Activated T-cell treated with anti-CD3 and anti-CD28 coated beads, Interleukin-2, amount 50 U/mL, for 4 hours (primary cell): ENCODE results near the gene CDON. TPM values are rescaled to one million over a fixed set of nuclear protein-coding genes. Genes with fewer than 3 reads are reported as not detected.

Experiments used
- ATAC-seq, 2 donors: fragments of 200-7000 bp; cut with Tn5 transposase; one replicate each; pipeline ENCODE4 v1.10.0; 2021
- DNase-seq: peaks from one replicate; pipeline ENCODE4 v3.0.0-alpha.2; 2020
- H3K27me3 Mint-ChIP-seq: one replicate; pipeline ENCODE4 v1.8.0; 2021; ENCODE audit warnings: low read depth, mixed read lengths
- H3K36me3 Mint-ChIP-seq: one replicate; pipeline ENCODE4 v1.8.0; 2022; ENCODE audit warnings: mixed read lengths; ENCODE audit not compliant: insufficient read depth
- H3K4me1 Mint-ChIP-seq: one replicate; pipeline ENCODE4 v1.8.0; 2021; ENCODE audit warnings: low read depth, mixed read lengths
- H3K4me3 Mint-ChIP-seq: one replicate; pipeline ENCODE4 v1.8.0; 2021; ENCODE audit warnings: mild to moderate bottlenecking, moderate library complexity, mixed read lengths
- H3K9me3 Mint-ChIP-seq: one replicate; pipeline ENCODE4 v1.8.0; 2021; ENCODE audit warnings: mixed read lengths
- total RNA-seq, 3 donors: library from RNA; stranded (reverse); gene quantifications; one replicate each; pipeline ENCODE4 v1.2.1, GENCODE V29; 2021

CDON gene
- total RNA-seq, 3 donors from 2014 or later = 3.3 to 5.1 (median 3.9) TPM

GRCh38 chr11:126072801-126073594 lies 10.3 kb upstream of the CDON start:
- Mint-ChIP-seq H3K9me3 (no peaks in the 10 kb centered on the region), H3K27me3 (peaks cover 10% of the 10 kb centered on the region), H3K36me3 (no peaks in the 10 kb centered on the region), H3K4me1 (no peaks in the 10 kb centered on the region), H3K4me3 (no peak overlapping the region)
- DNase-seq = no peak
- ATAC-seq = no peak

DNA sequence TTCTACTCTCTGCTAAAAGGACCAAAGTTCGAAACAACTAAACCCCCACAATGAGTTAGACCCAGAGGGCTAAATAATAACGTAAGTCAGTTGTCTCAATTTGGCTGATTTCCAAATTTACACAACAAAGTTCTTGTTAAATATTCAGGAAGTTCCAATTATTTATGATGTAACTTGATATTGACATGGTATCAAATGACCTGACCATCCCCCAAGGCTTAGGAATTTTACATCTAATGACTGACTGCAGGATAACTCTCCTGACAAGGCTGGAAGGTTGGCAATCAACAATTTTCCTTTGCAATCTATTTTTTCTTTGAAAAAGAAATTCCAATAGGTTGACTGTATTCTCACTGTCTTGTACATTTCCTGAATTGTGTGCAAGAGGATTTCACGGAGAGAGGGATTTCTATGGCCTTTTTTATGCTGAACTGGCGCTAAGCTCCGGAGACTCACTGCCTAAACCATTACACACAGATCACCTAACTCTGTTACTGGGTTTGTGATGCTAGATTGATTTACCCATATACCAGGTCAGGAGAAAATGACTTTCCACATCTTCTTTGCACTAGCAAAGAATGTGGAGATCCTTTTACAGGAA lies 9.6 kb upstream of the CDON start:
- no peaks in the 10 kb centered on the region for H3K4me1 Mint-ChIP-seq
- H3K9me3 Mint-ChIP-seq = no peaks in the 10 kb centered on the region
- ATAC-seq (no peak), DNase-seq (no peak)
- no peak overlapping the region for H3K4me3 Mint-ChIP-seq
- H3K36me3 Mint-ChIP-seq = no peaks in the 10 kb centered on the region
- H3K27me3 Mint-ChIP-seq = peaks cover 10% of the 10 kb centered on the region

GRCh38 chr11:126063507-126063852 lies 814 bp upstream of the CDON start:
- no peak for ATAC-seq
- H3K27me3 Mint-ChIP-seq = peaks cover 14% of the 10 kb centered on the region

DNA sequence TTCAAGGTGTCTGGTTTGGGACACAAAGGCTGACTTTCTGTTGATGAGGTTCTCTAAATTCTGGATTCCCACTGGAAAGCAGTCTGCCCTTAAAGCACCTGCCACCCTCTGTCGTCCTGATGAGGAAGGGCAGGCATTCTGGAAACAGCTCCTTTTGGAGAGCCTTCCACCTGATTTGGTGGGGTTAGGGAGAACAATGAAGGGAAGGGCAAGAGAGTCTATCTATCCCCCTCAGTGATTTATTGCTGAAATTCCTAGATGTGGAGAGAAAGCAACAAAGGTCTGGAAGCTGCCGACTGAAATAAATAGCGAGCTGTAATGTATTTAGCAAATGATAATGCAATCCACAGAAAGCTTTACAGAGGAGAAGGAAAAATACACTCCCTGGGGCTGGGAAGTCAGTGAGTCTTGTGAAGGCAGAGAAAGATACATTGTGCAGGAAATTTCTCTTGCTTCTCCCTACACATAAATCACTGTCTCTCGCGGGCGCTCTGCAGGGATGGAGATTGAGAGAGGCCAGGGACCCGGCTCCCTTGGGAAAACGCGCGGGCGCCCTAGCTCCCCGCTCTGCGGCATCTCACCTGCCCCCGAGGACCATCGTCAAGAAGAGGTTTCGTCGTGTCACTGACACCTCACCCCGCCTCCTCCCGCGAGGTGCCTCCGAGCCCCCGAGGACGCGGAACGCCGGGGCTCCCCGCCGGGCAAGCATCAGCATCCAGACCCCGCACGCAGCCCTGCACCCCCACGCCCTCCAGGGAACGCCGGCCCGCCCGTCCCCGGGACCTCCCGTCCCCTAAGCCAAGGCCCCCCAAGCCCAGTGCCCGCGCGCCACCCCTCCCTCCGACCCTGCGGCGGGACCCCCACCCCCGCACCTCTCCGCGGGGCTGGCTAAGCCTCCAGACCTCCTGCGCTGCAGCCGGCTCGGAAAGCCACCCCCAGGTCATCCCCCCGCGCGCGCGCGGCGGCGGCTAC lies 673 bp downstream of the CDON start:
- H3K9me3 Mint-ChIP-seq = no peaks in the 10 kb centered on the region
- no peaks in the 10 kb centered on the region for H3K36me3 Mint-ChIP-seq
- DNase-seq (peak; percentile 24), ATAC-seq (peak; percentile 8 to 12)
- H3K4me1 Mint-ChIP-seq = peaks cover 6% of the 10 kb centered on the region
- H3K27me3 Mint-ChIP-seq = peaks cover 11% of the 10 kb centered on the region
- H3K4me3 Mint-ChIP-seq = peak overlapping the region; percentile 73

More at GRCh38 chr11:126063507-126063852, 814 bp upstream of the CDON start:
- DNase-seq = no peak
- H3K9me3 Mint-ChIP-seq = no peaks in the 10 kb centered on the region
- peaks cover 6% of the 10 kb centered on the region for H3K4me1 Mint-ChIP-seq
- H3K36me3 Mint-ChIP-seq = no peaks in the 10 kb centered on the region
- peak overlapping the region; percentile 84 for H3K4me3 Mint-ChIP-seq

GRCh38 chr11:126060757-126061171 lies 1.9 kb downstream of the CDON start:
- DNase-seq = no peak
- no peaks in the 10 kb centered on the region for H3K9me3 Mint-ChIP-seq
- peaks cover 6% of the 10 kb centered on the region for H3K4me1 Mint-ChIP-seq
- H3K4me3 Mint-ChIP-seq = no peak overlapping the region
- H3K27me3 Mint-ChIP-seq = peaks cover 11% of the 10 kb centered on the region
- ATAC-seq = no peak
- no peaks in the 10 kb centered on the region for H3K36me3 Mint-ChIP-seq

DNA sequence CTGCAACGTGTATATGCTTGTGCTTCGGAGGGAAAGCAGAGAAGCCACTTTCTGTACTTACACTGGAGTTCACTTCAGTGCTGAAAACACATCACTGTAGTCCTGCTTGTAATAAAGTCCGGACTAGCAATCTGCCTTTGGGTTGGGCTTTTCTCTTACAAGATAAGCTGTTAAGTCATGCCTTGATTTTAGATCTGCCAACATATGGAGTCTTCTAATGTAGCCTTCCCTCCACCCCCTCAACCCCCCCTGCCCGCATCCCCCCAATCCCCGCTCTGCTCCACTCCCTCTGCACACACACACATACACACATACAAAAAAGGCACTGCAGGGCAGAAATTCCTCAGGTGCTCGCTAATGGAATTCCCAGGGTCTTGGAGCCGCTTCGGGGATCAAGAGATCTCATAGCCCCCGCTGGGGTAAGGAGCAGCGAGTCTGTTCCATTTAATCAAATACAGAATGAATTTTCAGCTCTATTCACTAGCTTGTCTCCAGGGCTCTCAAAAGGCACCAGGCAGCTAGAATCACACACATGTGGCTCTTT lies 3.4 kb downstream of the CDON start:
- H3K27me3 Mint-ChIP-seq = peaks cover 11% of the 10 kb centered on the region

GRCh38 chr11:126058105-126058874 lies 4.4 kb downstream of the CDON start:
- H3K4me1 Mint-ChIP-seq = peaks cover 6% of the 10 kb centered on the region
- ATAC-seq = no peak
- no peaks in the 10 kb centered on the region for H3K36me3 Mint-ChIP-seq
- no peaks in the 10 kb centered on the region for H3K9me3 Mint-ChIP-seq
- no peak overlapping the region for H3K4me3 Mint-ChIP-seq
- peaks cover 11% of the 10 kb centered on the region for H3K27me3 Mint-ChIP-seq
- DNase-seq = no peak

More for the DNA sequence above, 3.4 kb downstream of the CDON start:
- no peaks in the 10 kb centered on the region for H3K36me3 Mint-ChIP-seq
- no peaks in the 10 kb centered on the region for H3K9me3 Mint-ChIP-seq
- no peak overlapping the region for H3K4me3 Mint-ChIP-seq
- DNase-seq = no peak
- H3K4me1 Mint-ChIP-seq = peaks cover 6% of the 10 kb centered on the region
- ATAC-seq = no peak

DNA sequence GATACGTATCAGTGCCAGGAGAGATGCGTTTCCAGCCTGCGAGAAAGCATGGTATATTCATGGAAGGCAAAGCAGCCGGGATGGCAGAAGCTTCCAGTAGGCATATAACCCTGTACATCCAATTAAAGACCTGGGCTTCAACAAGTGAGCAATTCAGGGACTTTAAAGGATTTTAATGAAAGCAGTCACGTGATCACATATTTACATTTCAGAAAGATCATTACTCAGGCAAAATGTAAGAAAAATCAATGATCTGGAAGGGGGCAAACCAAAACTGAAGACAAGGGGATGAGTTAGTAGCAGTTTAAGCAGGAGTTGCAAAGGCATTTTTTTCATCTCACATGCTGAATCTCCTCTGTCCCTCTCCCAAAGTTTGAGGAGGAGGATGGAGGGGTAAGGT lies 7.8 kb downstream of the CDON start:
- no peak for ATAC-seq
- Mint-ChIP-seq H3K9me3 (no peaks in the 10 kb centered on the region), H3K27me3 (no peaks in the 10 kb centered on the region), H3K4me3 (no peak overlapping the region), H3K4me1 (peaks cover under 1% of the 10 kb centered on the region), H3K36me3 (no peaks in the 10 kb centered on the region)
- no peak for DNase-seq

- no peak for ATAC-seq
Measured at GRCh38 chr11:126054408-126054807, 8.3 kb downstream of the CDON start.

GRCh38 chr11:126053415-126054286 lies 9.0 kb downstream of the CDON start:
- Mint-ChIP-seq H3K4me1 (peaks cover 4% of the 10 kb centered on the region), H3K27me3 (no peaks in the 10 kb centered on the region), H3K9me3 (no peaks in the 10 kb centered on the region), H3K4me3 (no peak overlapping the region), H3K36me3 (no peaks in the 10 kb centered on the region)
- ATAC-seq (no peak), DNase-seq (no peak)

More at GRCh38 chr11:126054408-126054807, 8.3 kb downstream of the CDON start:
- H3K36me3 Mint-ChIP-seq = no peaks in the 10 kb centered on the region
- peaks cover 4% of the 10 kb centered on the region for H3K4me1 Mint-ChIP-seq
- H3K27me3 Mint-ChIP-seq = no peaks in the 10 kb centered on the region
- DNase-seq = no peak
- H3K9me3 Mint-ChIP-seq = no peaks in the 10 kb centered on the region
- H3K4me3 Mint-ChIP-seq = no peak overlapping the region

DNA sequence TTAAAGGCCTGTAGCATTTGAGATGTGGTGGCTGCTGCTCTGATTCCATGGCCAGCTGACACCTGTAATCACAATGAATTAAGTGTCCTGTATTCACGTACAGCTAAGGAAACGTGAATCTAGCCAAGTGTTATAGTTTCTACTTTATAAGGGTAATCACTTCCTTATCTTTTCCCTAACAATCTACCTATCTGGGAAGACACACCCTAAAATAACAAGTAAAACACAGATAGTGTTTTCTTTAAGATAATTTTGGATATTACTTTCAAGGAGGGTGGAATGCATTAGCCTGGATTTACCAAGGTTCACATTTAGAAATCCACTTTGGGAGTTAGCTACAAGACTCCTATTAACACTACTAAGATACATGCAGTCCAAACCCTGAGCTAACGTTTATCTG lies 11.5 kb downstream of the CDON start:
- H3K36me3 Mint-ChIP-seq = no peaks in the 10 kb centered on the region
- ATAC-seq (no peak), DNase-seq (no peak)
- no peak overlapping the region for H3K4me3 Mint-ChIP-seq
- peaks cover 3% of the 10 kb centered on the region for H3K27me3 Mint-ChIP-seq
- H3K9me3 Mint-ChIP-seq = no peaks in the 10 kb centered on the region
- peaks cover 4% of the 10 kb centered on the region for H3K4me1 Mint-ChIP-seq

DNA sequence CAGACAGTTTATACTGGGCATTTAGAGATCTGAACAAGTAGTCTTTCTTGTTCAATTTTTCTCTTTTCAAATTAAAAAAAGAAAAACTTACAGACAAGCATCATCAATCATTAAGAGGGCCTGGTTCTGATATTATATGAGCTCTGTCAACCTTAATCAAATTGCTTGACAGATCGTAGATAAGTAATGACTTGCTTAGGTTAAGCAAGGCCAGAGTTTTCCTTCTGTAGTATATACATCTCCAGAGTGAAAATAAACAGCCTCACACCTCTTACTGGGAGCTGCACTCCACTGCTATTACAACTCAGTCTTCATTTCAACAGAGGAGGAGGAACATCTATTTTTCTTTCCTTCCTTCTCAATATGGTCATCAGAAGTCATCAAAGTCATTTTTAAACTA lies 13.5 kb downstream of the CDON start:
- Mint-ChIP-seq H3K27me3 (peaks cover 3% of the 10 kb centered on the region), H3K4me3 (no peak overlapping the region), H3K9me3 (no peaks in the 10 kb centered on the region), H3K36me3 (peaks cover 2% of the 10 kb centered on the region), H3K4me1 (peaks cover 4% of the 10 kb centered on the region)
- ATAC-seq = no peak
- no peak for DNase-seq

- Mint-ChIP-seq H3K36me3 (peaks cover 2% of the 10 kb centered on the region), H3K4me3 (no peak overlapping the region), H3K4me1 (peaks cover 4% of the 10 kb centered on the region), H3K9me3 (no peaks in the 10 kb centered on the region), H3K27me3 (peaks cover 3% of the 10 kb centered on the region)
- ATAC-seq (no peak), DNase-seq (no peak)
Measured at GRCh38 chr11:126048197-126048596, 14.5 kb downstream of the CDON start.
